ENCODE measurements around the gene NAA50.

DNA sequence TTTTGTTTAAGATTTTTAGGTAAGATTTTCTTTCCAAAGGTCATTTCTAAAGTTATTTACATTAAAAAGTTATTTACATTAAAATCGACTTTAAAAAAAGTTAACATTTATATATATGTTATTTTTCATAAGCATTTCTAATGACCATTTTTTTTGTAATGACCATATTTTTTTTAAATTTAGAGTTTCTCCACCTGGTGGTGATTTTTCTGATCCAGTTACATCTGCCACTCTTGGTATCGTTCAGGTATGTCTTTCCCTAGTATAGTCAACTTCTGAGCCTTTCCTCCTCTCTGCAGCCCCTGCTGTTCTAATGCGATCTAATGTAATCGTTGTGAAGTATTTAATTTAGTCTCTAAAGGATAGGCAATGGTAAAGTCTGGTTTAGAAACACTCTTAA, 49.6 kb upstream of the NAA50 start:
- TF ChIP-seq, protein P1, sequence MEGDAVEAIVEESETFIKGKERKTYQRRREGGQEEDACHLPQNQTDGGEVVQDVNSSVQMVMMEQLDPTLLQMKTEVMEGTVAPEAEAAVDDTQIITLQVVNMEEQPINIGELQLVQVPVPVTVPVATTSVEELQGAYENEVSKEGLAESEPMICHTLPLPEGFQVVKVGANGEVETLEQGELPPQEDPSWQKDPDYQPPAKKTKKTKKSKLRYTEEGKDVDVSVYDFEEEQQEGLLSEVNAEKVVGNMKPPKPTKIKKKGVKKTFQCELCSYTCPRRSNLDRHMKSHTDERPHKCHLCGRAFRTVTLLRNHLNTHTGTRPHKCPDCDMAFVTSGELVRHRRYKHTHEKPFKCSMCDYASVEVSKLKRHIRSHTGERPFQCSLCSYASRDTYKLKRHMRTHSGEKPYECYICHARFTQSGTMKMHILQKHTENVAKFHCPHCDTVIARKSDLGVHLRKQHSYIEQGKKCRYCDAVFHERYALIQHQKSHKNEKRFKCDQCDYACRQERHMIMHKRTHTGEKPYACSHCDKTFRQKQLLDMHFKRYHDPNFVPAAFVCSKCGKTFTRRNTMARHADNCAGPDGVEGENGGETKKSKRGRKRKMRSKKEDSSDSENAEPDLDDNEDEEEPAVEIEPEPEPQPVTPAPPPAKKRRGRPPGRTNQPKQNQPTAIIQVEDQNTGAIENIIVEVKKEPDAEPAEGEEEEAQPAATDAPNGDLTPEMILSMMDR (IDR thresholded peaks at IDR 0.05; ENCODE audit: low read length) = no peak
- TF ChIP-seq EZH2 (optimal IDR thresholded peaks at IDR 0.05; ENCODE audit: low read depth, low read length) (no peak), EZH2phosphoT487 (IDR thresholded peaks at IDR 0.05; ENCODE audit: low read length) (no peak)

All from MM.1S (cell line).